ENCODE results near the gene DAPK3.

The DAPK3 gene

DNA sequence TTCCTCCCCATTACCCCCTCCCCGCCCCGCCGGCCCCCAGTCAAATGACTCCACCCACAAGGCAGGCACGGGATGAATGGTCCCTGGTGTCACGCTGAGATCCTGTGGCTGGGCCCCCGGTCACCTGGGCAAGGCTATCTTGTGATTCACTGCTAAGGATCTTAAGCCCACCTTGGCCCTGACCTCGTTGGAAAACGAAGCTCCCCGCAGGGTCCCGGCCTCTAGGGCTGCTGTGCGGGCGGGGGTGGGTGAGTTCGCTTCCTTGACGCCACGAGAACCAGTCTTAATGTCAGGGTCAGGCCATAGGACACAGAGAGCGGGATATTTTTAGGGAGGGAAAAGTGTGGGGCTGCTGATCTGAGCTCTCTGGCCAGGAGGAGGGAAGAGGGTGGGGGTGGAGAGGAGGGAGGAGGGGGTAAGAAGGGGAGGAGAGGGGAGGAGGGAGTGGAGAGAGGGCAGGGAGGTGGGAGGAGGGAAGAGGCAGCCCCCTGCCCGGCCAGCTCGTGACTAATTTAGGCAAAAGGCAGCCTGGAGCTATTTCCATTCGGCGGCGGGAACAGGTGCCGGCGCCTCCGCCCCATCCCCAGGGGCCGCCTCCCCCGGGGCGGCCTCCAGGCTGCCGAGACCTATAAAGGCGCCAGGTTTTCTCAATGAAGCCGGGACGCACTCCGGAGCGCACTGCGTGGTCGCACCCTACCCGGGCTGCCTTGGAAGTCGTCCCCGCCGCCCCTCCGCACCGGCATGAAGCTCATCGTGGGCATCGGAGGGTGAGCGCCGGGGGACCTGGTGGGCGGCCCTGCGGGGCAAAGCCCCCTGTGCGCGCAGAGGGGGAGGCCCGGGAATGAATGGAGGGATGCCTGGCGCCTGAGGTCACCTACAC lies 37.7 kb downstream of the DAPK3 start, which contains the start of gene NMRK2:
Gene NMRK2, plus strand, starts transcription at position 139 of the 880 bp plus-strand sequence. Its CDS starts 603 bp downstream, at position 742.
- no peak for DNase-seq (ENCODE audit: extremely low read depth, low read depth)
- no peak within 1 kb of the TSS for H3K4me3 ChIP-seq (replicated peaks; ENCODE audit: low read depth, low read length)

DNA sequence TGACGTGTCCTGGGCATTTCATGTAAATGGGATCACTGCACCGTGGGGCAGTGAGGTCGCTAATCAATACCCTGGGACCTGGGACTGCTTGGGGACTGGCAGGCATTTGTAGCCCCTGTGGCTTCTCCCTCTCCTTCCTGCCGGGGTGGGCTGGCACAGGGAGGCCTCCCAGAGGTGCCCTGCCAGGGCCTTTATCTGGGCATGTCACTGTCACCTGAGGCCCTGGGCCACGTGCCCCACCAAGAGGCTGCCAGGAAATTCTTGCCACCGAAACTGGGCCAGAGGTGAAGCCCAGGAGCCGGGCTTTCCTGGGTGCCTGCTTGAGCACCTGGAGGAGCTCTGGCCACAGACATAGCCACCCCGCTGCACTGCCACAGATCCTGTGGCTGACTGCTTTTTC lies 39.9 kb downstream of the DAPK3 start:
- no peak for TF ChIP-seq CTCF (IDR thresholded peaks at IDR 0.05; ENCODE audit: low read depth, low read length, missing control alignments)
- no peak overlapping the region for H3K4me3 ChIP-seq (replicated peaks; ENCODE audit: low read depth, low read length)
- DNase-seq (ENCODE audit: extremely low read depth, low read depth), result no peak

More for the DNA sequence above, 37.7 kb downstream of the DAPK3 start, which contains the start of gene NMRK2:
- no peak for TF ChIP-seq CTCF (IDR thresholded peaks at IDR 0.05; ENCODE audit: low read depth, low read length, missing control alignments)

DNA sequence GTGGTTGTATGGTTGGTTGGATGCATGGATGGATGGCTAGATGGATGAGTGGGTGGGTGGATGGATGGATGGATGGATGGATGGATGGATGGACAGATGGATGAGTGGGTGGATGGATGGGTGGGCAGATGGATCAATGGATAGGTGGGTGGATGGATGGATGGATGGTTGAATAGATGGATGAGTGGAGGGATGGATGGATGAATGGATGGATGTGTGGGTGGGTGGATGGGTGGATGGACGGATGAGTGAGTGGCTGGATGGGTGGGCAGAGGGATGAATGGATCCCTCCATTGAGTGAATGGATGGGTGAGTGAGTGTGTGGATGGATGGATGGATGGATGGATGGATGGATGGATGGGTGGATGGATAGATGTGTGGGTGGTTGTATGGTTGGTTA lies 47.0 kb downstream of the DAPK3 start:
- H3K4me3 ChIP-seq (replicated peaks; ENCODE audit: low read depth, low read length), result no peak overlapping the region
- no peak for TF ChIP-seq CTCF (IDR thresholded peaks at IDR 0.05; ENCODE audit: low read depth, low read length, missing control alignments)
- no peak for DNase-seq (ENCODE audit: extremely low read depth, low read depth)

DNA sequence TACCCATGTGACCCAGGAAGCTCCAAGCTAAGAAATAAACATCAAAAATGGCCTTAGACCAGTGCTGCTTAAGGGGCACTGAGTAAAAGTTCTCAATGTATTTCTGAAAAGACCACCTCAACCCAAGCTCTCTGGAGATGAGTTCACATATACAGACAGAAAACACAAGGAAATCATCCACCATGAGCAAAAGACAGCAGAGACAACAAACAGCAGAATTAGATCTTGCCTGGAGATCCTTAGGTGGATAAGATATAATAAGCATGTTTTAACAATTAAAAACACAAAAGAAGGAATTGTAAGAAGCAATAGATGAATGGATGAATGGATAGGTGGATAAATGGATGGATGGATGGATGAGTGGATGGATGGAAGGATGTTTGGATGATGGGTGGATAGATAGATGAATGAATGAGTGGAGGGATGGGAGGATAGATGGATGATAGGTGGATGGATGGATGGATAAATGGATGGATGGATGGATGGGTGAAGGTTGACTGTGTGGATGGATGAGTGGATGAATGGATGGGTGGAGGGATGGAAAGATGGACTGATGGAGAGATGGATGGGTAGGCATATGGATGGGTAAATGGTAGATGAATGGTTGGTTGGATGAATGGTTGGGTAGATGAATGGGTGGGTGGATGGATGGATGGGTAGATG lies 47.7 kb downstream of the DAPK3 start:
- no peak for DNase-seq (ENCODE audit: extremely low read depth, low read depth)
- TF ChIP-seq CTCF (IDR thresholded peaks at IDR 0.05; ENCODE audit: low read depth, low read length, missing control alignments), result no peak
- no peak overlapping the region for H3K4me3 ChIP-seq (replicated peaks; ENCODE audit: low read depth, low read length)

- H3K4me3 ChIP-seq (replicated peaks; ENCODE audit: low read depth, low read length), result no peak overlapping the region
- no peak for DNase-seq (ENCODE audit: extremely low read depth, low read depth)
- no peak for TF ChIP-seq CTCF (IDR thresholded peaks at IDR 0.05; ENCODE audit: low read depth, low read length, missing control alignments)
These were observed 51.1 kb downstream of the DAPK3 start for GRCh38 chr19:3919793-3920192.

- no peak overlapping the region for H3K4me3 ChIP-seq (replicated peaks; ENCODE audit: low read depth, low read length)
- no peak for DNase-seq (ENCODE audit: extremely low read depth, low read depth)
- TF ChIP-seq CTCF (IDR thresholded peaks at IDR 0.05; ENCODE audit: low read depth, low read length, missing control alignments), result no peak
These were observed 54.9 kb downstream of the DAPK3 start for GRCh38 chr19:3916033-3916432.

Data from HFF-Myc (cell line).